Measurements from ENCODE around the gene IL37.

Gene IL37

DNA sequence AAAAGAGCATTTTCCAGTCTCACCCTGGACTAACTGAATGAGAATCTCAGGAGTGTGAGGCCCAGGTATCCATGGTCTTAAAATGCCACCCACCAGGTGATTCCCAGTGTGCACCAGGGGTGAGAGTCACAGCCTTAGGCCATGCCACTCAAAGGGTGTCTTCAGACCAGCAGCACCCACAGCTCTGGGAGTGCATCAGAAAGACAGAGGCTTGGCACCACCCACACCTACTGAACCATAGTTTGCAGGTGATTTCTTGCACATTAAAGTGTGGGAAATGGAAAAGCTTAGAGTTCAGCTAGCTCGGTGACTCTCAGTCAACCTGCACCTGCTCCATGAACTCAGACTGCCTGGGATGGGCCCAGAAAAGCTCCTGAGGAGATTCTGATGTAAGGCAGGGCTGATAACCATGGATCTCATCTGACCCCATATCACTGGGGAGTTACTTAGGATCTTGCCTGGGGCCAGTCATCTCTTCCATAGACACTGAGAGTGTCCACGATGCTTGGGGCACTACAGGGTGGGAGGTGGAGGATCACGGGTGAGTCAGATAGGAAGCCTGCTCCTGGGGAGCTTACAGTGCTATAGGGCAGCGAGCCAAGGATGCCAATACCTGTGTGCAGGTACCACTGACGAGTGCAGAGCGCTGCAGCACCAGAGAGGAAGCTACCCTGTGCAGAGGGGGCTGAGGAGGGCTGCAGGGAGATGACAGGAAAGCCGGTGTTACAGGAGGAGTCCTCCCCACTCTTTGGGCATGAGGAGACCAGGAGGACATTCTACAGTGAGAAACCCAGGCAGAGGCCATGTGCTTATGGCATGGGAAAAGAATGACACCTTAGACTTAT is 4.6 kb downstream of the IL37 start:
- Histone ChIP-seq H3K4me1 (no peaks in the 10 kb centered on the region), H3K36me3 (ENCODE audit: control insufficient read depth, insufficient read depth, low read length) (no peaks in the 10 kb centered on the region), H2AFZ (no peak overlapping the region), H3K4me3 (ENCODE audit: low read depth, low read length) (no peak overlapping the region), H3K27me3 (ENCODE audit: control insufficient read depth, insufficient read depth, low read length) (no peaks in the 10 kb centered on the region), H3K4me2 (ENCODE audit: low read length) (no peak overlapping the region), H3K79me2 (no peaks in the 10 kb centered on the region), H3K9me3 (ENCODE audit: control insufficient read depth, low read length) (no peaks in the 10 kb centered on the region), H3K27ac (no peak overlapping the region), H3K9ac (no peak overlapping the region)
- TF ChIP-seq, protein P1, sequence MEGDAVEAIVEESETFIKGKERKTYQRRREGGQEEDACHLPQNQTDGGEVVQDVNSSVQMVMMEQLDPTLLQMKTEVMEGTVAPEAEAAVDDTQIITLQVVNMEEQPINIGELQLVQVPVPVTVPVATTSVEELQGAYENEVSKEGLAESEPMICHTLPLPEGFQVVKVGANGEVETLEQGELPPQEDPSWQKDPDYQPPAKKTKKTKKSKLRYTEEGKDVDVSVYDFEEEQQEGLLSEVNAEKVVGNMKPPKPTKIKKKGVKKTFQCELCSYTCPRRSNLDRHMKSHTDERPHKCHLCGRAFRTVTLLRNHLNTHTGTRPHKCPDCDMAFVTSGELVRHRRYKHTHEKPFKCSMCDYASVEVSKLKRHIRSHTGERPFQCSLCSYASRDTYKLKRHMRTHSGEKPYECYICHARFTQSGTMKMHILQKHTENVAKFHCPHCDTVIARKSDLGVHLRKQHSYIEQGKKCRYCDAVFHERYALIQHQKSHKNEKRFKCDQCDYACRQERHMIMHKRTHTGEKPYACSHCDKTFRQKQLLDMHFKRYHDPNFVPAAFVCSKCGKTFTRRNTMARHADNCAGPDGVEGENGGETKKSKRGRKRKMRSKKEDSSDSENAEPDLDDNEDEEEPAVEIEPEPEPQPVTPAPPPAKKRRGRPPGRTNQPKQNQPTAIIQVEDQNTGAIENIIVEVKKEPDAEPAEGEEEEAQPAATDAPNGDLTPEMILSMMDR (IDR thresholded peaks at IDR 0.05): no peak

DNA sequence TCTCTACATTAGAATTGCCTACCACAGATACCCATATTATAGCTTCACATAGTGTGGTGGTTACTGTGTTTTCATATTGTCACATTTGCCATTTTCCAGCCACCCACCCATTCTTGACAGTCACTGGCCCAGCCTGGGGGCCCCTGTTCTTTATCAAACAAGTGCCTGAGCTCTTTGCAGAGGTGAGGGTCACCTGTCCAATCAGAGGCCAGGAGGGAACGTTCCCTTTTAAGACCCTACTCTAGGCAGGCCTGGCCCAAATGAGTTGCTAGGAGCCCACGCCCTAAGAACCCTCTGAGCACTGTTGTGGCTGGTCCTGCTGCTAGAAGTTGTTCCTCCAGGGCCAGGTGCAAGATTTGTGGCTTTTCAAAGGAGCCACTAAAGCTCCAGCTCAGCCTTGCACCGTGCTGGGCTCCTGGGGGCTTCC is 5.2 kb downstream of the IL37 start:
- Histone ChIP-seq H3K9ac (no peak overlapping the region), H3K4me1 (no peaks in the 10 kb centered on the region), H3K4me3 (ENCODE audit: low read depth, low read length) (no peak overlapping the region), H3K9me3 (ENCODE audit: control insufficient read depth, low read length) (no peaks in the 10 kb centered on the region), H3K27ac (no peak overlapping the region), H2AFZ (no peak overlapping the region), H3K79me2 (no peaks in the 10 kb centered on the region), H3K27me3 (ENCODE audit: control insufficient read depth, insufficient read depth, low read length) (no peaks in the 10 kb centered on the region), H3K4me2 (ENCODE audit: low read length) (no peak overlapping the region), H3K36me3 (ENCODE audit: control insufficient read depth, insufficient read depth, low read length) (no peaks in the 10 kb centered on the region)
- TF ChIP-seq, protein P1 (IDR thresholded peaks at IDR 0.05): no peak

DNA sequence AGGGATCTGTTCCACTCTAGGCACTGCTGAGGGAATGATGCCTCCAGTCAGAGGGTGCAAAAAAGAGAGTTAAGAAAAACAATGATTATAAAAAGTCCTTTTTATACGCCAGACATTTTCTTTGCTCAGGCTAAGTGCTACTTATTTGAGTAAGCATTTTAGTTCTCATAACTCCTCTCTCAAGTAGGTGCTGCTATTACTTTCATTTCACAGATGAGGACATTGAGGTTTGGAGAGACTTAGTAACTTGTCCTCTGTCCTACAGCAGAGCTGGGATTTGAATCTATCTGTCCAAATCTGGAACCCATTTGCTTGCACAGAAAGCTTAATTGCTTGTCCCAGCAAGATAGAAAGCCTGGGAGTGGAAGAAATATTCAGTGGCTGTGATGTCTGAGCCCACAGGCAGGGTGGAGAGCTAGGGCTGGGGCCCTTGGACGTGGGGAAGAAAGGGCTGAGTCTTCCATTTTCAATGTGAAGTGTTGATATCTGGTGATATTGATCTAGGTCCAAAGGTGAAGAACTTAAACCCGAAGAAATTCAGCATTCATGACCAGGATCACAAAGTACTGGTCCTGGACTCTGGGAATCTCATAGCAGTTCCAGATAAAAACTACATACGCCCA is 5.8 kb downstream of the IL37 start:
- Histone ChIP-seq H3K79me2 (no peaks in the 10 kb centered on the region), H2AFZ (no peak overlapping the region), H3K27me3 (ENCODE audit: control insufficient read depth, insufficient read depth, low read length) (no peaks in the 10 kb centered on the region), H3K9ac (no peak overlapping the region), H3K27ac (no peak overlapping the region), H3K9me3 (ENCODE audit: control insufficient read depth, low read length) (no peaks in the 10 kb centered on the region), H3K36me3 (ENCODE audit: control insufficient read depth, insufficient read depth, low read length) (no peaks in the 10 kb centered on the region), H3K4me2 (ENCODE audit: low read length) (no peak overlapping the region), H3K4me3 (ENCODE audit: low read depth, low read length) (no peak overlapping the region), H3K4me1 (no peaks in the 10 kb centered on the region)
- TF ChIP-seq, protein P1 (IDR thresholded peaks at IDR 0.05): no peak

DNA sequence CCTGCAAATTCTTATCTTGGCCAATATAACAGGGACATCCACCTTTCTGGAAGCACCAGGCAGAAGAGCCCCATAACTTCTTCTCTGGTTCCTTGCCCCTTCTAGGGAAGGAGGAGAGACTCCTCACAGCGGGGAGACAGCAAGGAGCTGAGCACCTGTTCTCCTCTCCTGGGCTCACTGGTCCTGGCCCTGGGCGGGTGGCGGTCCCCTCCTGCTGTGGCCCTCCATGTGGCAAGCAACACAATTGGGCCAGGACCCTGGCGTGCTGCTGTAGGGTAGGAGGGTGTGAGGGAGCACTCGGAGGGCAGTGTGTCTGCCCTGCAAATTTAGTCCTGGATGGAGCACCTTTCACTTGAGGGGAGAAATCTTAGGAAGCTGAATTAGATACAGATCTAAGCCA is 6.9 kb downstream of the IL37 start:
- no peak overlapping the region for H3K27ac ChIP-seq
- no peaks in the 10 kb centered on the region for H3K4me1 ChIP-seq
- no peaks in the 10 kb centered on the region for H3K79me2 ChIP-seq
- H3K4me3 ChIP-seq (ENCODE audit: low read depth, low read length): no peak overlapping the region
- no peaks in the 10 kb centered on the region for H3K36me3 ChIP-seq (ENCODE audit: control insufficient read depth, insufficient read depth, low read length)
- no peaks in the 10 kb centered on the region for H3K9me3 ChIP-seq (ENCODE audit: control insufficient read depth, low read length)
- H3K9ac ChIP-seq: no peak overlapping the region
- no peak overlapping the region for H3K4me2 ChIP-seq (ENCODE audit: low read length)
- H3K27me3 ChIP-seq (ENCODE audit: control insufficient read depth, insufficient read depth, low read length): no peaks in the 10 kb centered on the region
- H2AFZ ChIP-seq: no peak overlapping the region
- TF ChIP-seq, protein P1 (IDR thresholded peaks at IDR 0.05): no peak

Data from parathyroid adenoma (tissue), 2 donors.